ENCODE data around the gene PCP2.

Gene PCP2

DNA sequence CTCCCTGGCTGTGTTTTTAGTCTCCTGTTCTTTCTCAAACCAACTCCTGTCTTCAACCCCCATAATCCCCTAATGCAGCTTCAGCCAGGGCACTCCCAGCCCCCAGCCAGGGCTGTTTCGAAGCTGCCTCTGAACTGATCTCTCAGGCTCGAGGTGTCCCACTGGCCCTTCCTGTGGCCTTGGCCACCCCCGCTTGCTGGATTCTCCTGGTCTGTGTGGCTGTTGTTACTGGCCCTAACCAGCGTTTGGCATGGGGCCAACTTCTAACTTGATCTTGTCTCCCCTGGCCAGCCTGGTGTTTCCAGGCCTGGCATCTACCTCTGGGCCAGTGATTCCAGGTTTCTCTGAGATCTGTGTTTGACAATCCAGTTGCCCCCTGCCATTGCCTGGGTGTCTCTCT lies 15.2 kb downstream of the PCP2 start:
- Histone ChIP-seq H3K4me1 (peaks cover 30% of the 10 kb centered on the region), H3K27me3 (no peaks in the 10 kb centered on the region), H3K9me3 (no peaks in the 10 kb centered on the region), H3K4me3 (ENCODE audit: low read depth, low read length) (peak overlapping the region; percentile 21), H3K36me3 (peaks cover 51% of the 10 kb centered on the region)
- peak; percentile 90 for DNase-seq
- no peak for TF ChIP-seq CTCF (IDR thresholded peaks at IDR 0.05; ENCODE audit: low read depth, low read length)

DNA sequence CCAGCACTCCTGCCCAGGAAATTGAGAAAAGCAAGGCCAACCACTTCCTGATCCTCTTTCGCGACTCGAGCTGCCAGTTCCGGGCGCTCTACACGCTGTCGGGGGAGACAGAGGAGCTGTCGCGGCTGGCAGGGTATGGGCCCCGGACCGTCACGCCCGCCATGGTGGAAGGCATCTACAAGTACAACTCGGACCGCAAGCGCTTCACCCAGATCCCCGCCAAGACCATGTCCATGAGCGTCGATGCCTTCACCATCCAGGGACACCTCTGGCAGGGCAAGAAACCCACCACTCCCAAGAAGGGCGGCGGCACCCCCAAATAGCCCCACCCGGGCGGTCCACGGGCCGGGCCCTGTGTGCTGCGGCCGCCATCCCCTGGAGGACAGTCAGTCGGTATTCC lies 15.8 kb downstream of the PCP2 start:
- no peak for DNase-seq
- Histone ChIP-seq H3K9me3 (no peaks in the 10 kb centered on the region), H3K27me3 (no peaks in the 10 kb centered on the region), H3K4me1 (peaks cover 30% of the 10 kb centered on the region), H3K4me3 (ENCODE audit: low read depth, low read length) (peak overlapping the region; percentile 21), H3K36me3 (peaks cover 45% of the 10 kb centered on the region)
- no peak for TF ChIP-seq CTCF (IDR thresholded peaks at IDR 0.05; ENCODE audit: low read depth, low read length)

- Histone ChIP-seq H3K4me1 (peaks cover 30% of the 10 kb centered on the region), H3K36me3 (peaks cover 39% of the 10 kb centered on the region), H3K4me3 (ENCODE audit: low read depth, low read length) (no peak overlapping the region), H3K9me3 (no peaks in the 10 kb centered on the region), H3K27me3 (no peaks in the 10 kb centered on the region)
- DNase-seq, result no peak
- no peak for TF ChIP-seq CTCF (IDR thresholded peaks at IDR 0.05; ENCODE audit: low read depth, low read length)
These were observed 16.3 kb downstream of the PCP2 start for GRCh38 chr19:7617172-7617571.

DNA sequence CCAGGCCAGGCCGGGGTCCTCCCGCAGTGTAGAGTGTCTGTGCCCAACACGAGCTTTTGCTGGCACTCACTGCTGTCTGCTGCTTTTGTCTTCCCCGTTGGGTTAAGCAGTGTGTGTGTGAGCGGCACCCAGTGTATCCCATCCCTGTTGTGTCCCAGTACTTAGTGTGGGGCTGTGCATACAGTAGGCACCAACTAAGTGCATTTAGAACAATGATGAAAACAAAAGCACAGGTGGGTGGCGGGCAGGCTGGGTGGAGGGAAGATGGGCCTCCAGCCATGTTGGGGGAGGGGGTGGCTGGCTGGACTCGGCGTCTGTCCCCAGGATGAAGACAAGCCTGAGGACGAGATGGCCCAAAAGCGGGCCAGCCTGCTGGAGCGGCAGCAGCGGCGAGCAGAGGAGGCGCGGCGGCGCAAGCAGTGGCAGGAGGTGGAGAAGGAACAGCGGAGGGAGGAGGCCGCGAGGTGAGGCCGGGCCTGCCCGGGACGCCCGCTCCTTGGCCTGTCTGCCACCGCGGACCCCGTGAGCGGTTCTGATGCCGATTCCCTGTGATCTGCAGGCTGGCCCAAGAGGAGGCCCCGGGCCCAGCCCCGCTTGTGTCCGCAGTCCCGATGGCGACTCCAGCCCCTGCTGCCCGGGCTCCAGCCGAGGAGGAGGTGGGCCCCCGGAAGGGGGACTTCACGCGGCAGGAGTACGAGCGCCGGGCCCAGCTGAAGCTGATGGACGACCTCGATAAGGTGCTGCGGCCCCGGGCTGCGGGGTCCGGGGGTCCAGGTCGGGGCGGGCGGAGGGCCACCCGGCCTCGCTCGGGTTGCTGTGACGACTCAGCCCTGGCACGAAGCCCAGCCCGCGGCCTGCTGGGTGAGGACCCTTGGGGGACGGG lies 18.4 kb downstream of the PCP2 start:
- Histone ChIP-seq H3K4me3 (ENCODE audit: low read depth, low read length) (no peak overlapping the region), H3K4me1 (peaks cover 24% of the 10 kb centered on the region), H3K9me3 (no peaks in the 10 kb centered on the region), H3K36me3 (peaks cover 21% of the 10 kb centered on the region), H3K27me3 (no peaks in the 10 kb centered on the region)
- TF ChIP-seq CTCF (IDR thresholded peaks at IDR 0.05; ENCODE audit: low read depth, low read length), result no peak
- DNase-seq, result no peak

GRCh38 chr19:7612282-7613274 lies 20.9 kb downstream of the PCP2 start:
- Histone ChIP-seq H3K9me3 (no peaks in the 10 kb centered on the region), H3K4me3 (ENCODE audit: low read depth, low read length) (no peak overlapping the region), H3K36me3 (peaks cover 11% of the 10 kb centered on the region), H3K4me1 (peaks cover 6% of the 10 kb centered on the region), H3K27me3 (no peaks in the 10 kb centered on the region)
- TF ChIP-seq CTCF (IDR thresholded peaks at IDR 0.05; ENCODE audit: low read depth, low read length), result no peak
- no peak for DNase-seq

All from BE2C (cell line).